Neuronal stem cell (in vitro differentiated cells): Measurements from ENCODE around the gene KRT38.

Experiments used
- DNase-seq: peaks from one replicate; pipeline ENCODE4 v3.0.0-alpha.2; 2013; ENCODE audit warnings: low spot score
- H2AFZ ChIP-seq: one replicate; pipeline ENCODE4 v1.6.1; 2013; ENCODE audit warnings: mild to moderate bottlenecking, low read length, inconsistent platforms
- H2AK5ac ChIP-seq: 2 replicates; pipeline ENCODE4 v1.6.1; 2013; ENCODE audit warnings: low read depth, mild to moderate bottlenecking, inconsistent platforms, low read length, moderate library complexity, mixed read lengths
- H2BK120ac ChIP-seq: 2 replicates; pipeline ENCODE4 v1.6.1; 2013; ENCODE audit warnings: low read depth, mild to moderate bottlenecking, inconsistent platforms, low read length, moderate library complexity, mixed read lengths
- H2BK12ac ChIP-seq: one replicate; pipeline ENCODE4 v1.6.1; 2013; ENCODE audit warnings: low read length, inconsistent platforms
- H2BK15ac ChIP-seq: 2 replicates; pipeline ENCODE4 v1.6.1; 2013; ENCODE audit warnings: mild to moderate bottlenecking, low read length, inconsistent platforms, mixed read lengths
- H2BK5ac ChIP-seq: one replicate; pipeline ENCODE4 v1.6.1; 2013; ENCODE audit warnings: inconsistent platforms, mild to moderate bottlenecking, low read length, moderate library complexity
- H3K14ac ChIP-seq: one replicate; pipeline ENCODE4 v1.6.1; 2013; ENCODE audit warnings: low read length, inconsistent platforms
- H3K18ac ChIP-seq: 2 replicates; pipeline ENCODE4 v1.6.1; 2013; ENCODE audit warnings: low read length, inconsistent platforms
- H3K23ac ChIP-seq: 2 replicates; pipeline ENCODE4 v1.6.1; 2013; ENCODE audit warnings: low read depth, mild to moderate bottlenecking, mixed read lengths, low read length, inconsistent platforms; ENCODE audit not compliant: poor library complexity
- H3K27ac ChIP-seq: replicated peaks from 3 replicates; pipeline ENCODE4 v1.5.1; 2013; ENCODE audit warnings: low read length, inconsistent platforms
- H3K27me3 ChIP-seq, 3 experiments: 2 replicates each; pipeline ENCODE4 v1.6.1; 2013; ENCODE audit warnings: low read length in 3 of 3, mild to moderate bottlenecking in 2 of 3, inconsistent platforms in 1 of 3, low read depth in 1 of 3, mixed read lengths in 1 of 3, moderate library complexity in 1 of 3; ENCODE audit not compliant: control insufficient read depth in 3 of 3, insufficient read depth in 3 of 3
- H3K36me3 ChIP-seq, 2 donors: replicated peaks in 1 of 2; 2 replicates each; pipeline ENCODE4 v1.6.1; 2013; ENCODE audit warnings: low read length in 2 of 2; ENCODE audit not compliant: control insufficient read depth in 2 of 2, insufficient read depth in 2 of 2
- H3K4ac ChIP-seq: 2 replicates; pipeline ENCODE4 v1.6.1; 2013; ENCODE audit warnings: inconsistent platforms, mild to moderate bottlenecking, low read length, moderate library complexity
- H3K4me1 ChIP-seq, 2 donors: 1 replicate in 1 of 2; 2 replicates in 1 of 2; pipeline ENCODE4 v1.6.1; 2013; ENCODE audit warnings: low read length in 2 of 2, low read depth in 1 of 2; ENCODE audit not compliant: control insufficient read depth in 2 of 2, insufficient read depth in 1 of 2
- H3K4me2 ChIP-seq: one replicate; pipeline ENCODE4 v1.6.1; 2013; ENCODE audit warnings: mild to moderate bottlenecking, low read length, inconsistent platforms; ENCODE audit not compliant: insufficient read depth, poor library complexity, severe bottlenecking
- H3K4me3 ChIP-seq, 2 donors: 2 replicates each; pipeline ENCODE4 v1.5.1; 2013; ENCODE audit warnings: low read length in 2 of 2, mild to moderate bottlenecking in 2 of 2, inconsistent platforms in 1 of 2, moderate library complexity in 1 of 2
- H3K79me1 ChIP-seq: one replicate; pipeline ENCODE4 v1.6.1; 2013; ENCODE audit warnings: low read depth, mild to moderate bottlenecking, inconsistent platforms, low read length, moderate library complexity
- H3K9ac ChIP-seq: one replicate; pipeline ENCODE4 v1.6.1; 2013; ENCODE audit warnings: mild to moderate bottlenecking, low read depth, low read length, inconsistent platforms; ENCODE audit not compliant: poor library complexity
- H3K9me3 ChIP-seq, 2 donors: replicated peaks in 1 of 2; 2 replicates each; pipeline versions ENCODE3 to v1.6.1; 2013; ENCODE audit warnings: low read length in 2 of 2, mild to moderate bottlenecking in 2 of 2, inconsistent platforms in 1 of 2, low read depth in 1 of 2, mixed read lengths in 1 of 2, moderate library complexity in 1 of 2; ENCODE audit not compliant: control insufficient read depth in 2 of 2, insufficient read depth in 1 of 2
- H4K8ac ChIP-seq: one replicate; pipeline ENCODE4 v1.6.1; 2013; ENCODE audit warnings: low read depth, mild to moderate bottlenecking, inconsistent platforms, low read length, moderate library complexity
- H4K91ac ChIP-seq: one replicate; pipeline ENCODE4 v1.6.1; 2013; ENCODE audit warnings: low read length, low read depth, mild to moderate bottlenecking, inconsistent platforms; ENCODE audit not compliant: poor library complexity
- WGBS, 2 donors: extraction: QIAGEN DNeasy Blood & Tissue Kit; methylation state at CpG; one replicate each; pipeline ENCODE4 v1.1.7; 2013; ENCODE audit warnings: missing lambda C conversion rate in 2 of 2, mixed read lengths in 1 of 2; ENCODE audit not compliant: insufficient read length in 2 of 2, insufficient replicate concordance in 1 of 2; ENCODE audit errors: extremely low coverage in 2 of 2; 5-methylcytosine and 5-hydroxymethylcytosine counted together

The KRT38 gene

DNA sequence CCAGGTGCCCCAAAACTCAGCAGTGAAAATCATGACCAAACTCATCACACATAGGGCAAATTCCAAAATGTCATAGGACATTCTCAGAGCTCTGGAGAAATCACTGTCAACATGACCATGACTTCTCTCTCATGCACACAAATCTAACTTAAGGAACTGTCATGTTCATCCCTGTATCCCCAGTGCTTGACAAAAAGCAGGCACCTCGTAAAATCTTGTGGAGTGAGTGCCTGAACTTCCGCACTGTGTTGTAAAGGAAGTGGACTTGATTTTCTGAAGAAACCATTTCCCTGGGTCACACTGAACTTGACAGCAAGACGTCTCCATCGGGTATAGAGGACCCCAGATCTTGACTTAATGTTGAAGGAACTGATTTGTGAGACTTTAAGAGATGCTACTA, 19.2 kb downstream of the KRT38 start:
- H3K4me3 ChIP-seq = no peak overlapping the region
- H2AK5ac ChIP-seq = no peak overlapping the region
- H3K9ac ChIP-seq = no peak overlapping the region
- H3K4me2 ChIP-seq = no peak overlapping the region
- H3K79me1 ChIP-seq = no peaks in the 10 kb centered on the region
- H2BK15ac ChIP-seq = no peak overlapping the region
- H3K14ac ChIP-seq = no peak overlapping the region
- H4K91ac ChIP-seq = no peak overlapping the region
- no CpG with 5 or more reads among the region's 4 CpGs for WGBS, 2 donors
- H3K4ac ChIP-seq = no peak overlapping the region
- no peak overlapping the region for H3K23ac ChIP-seq
- H3K27me3 ChIP-seq = peaks cover 0 to 5% (median 0%) of the 10 kb centered on the region in 3 experiments
- H3K36me3 ChIP-seq = no peaks in the 10 kb centered on the region
- no peak overlapping the region for H2BK12ac ChIP-seq
- H2BK120ac ChIP-seq = no peak overlapping the region
- no peaks in the 10 kb centered on the region for H3K4me1 ChIP-seq
- no peak for DNase-seq
- no peak overlapping the region for H3K27ac ChIP-seq
- H3K18ac ChIP-seq = no peak overlapping the region
- H3K9me3 ChIP-seq = no peaks in the 10 kb centered on the region
- H4K8ac ChIP-seq = no peak overlapping the region
- no peak overlapping the region for H2BK5ac ChIP-seq
- no peak overlapping the region for H2AFZ ChIP-seq

DNA sequence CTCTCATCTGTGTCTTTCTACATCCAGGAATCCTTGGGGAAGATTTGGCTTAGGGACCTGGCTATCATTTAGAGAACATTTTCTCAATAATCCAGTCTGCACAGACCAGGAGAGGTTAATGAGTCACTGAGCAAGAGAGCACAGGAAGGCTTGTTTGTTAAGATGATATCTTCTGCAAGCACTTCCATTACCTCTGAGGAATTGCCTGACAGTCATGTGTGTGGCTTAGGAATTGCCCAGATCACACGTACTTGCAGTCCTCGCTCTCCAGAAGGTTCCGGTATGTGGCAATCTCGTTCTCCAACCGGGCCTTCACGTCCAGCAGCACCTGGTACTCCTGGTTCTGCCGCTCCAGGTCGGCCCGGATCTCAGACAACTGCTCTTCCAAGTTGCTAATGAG, 19.7 kb downstream of the KRT38 start:
- no peak overlapping the region for H3K18ac ChIP-seq

DNA sequence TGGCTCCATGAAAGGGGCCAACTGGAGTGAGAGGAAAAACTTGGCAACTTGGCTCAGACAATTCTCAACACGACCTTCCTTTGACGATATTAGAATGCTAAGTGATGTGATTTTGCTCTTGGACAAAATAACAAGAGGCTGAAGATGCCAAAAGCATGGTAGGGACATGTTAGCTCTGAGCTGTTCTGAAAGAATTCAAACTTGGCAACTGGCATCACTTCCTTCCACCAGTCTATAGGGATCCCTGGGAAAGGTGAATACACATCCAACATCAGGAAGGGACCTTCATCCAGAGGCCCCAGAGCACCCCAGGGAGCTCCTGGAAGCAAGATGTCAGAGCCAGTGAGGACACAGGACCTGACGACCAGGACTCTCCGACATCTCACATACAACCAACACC, 20.6 kb downstream of the KRT38 start:
- H3K18ac ChIP-seq = no peak overlapping the region
- peaks cover 0 to 5% (median 0%) of the 10 kb centered on the region in 3 experiments for H3K27me3 ChIP-seq
- no peak overlapping the region for H2AK5ac ChIP-seq
- no peak overlapping the region for H2BK12ac ChIP-seq
- no peak overlapping the region for H3K27ac ChIP-seq
- H3K79me1 ChIP-seq = no peaks in the 10 kb centered on the region
- no peak overlapping the region for H3K4me3 ChIP-seq
- no peak overlapping the region for H3K9ac ChIP-seq
- H2BK15ac ChIP-seq = no peak overlapping the region
- no peak overlapping the region for H3K4ac ChIP-seq
- H3K23ac ChIP-seq = no peak overlapping the region
- WGBS, 2 donors = no CpG with 5 or more reads among the region's 4 CpGs
- no peak overlapping the region for H3K4me2 ChIP-seq
- no peak for DNase-seq
- H2AFZ ChIP-seq = no peak overlapping the region
- H3K14ac ChIP-seq = no peak overlapping the region
- H2BK120ac ChIP-seq = no peak overlapping the region
- H3K9me3 ChIP-seq = no peaks in the 10 kb centered on the region
- no peak overlapping the region for H4K8ac ChIP-seq
- no peaks in the 10 kb centered on the region for H3K4me1 ChIP-seq
- H4K91ac ChIP-seq = no peak overlapping the region
- H2BK5ac ChIP-seq = no peak overlapping the region
- H3K36me3 ChIP-seq = no peaks in the 10 kb centered on the region

More for the DNA sequence above, 19.7 kb downstream of the KRT38 start:
- no peak overlapping the region for H2BK15ac ChIP-seq
- H3K27me3 ChIP-seq = peaks cover 0 to 5% (median 0%) of the 10 kb centered on the region in 3 experiments
- no peak overlapping the region for H3K4ac ChIP-seq
- H3K4me3 ChIP-seq = no peak overlapping the region
- no peak overlapping the region for H2AK5ac ChIP-seq
- no peak overlapping the region for H2BK120ac ChIP-seq
- no peak overlapping the region for H2BK12ac ChIP-seq
- H4K8ac ChIP-seq = no peak overlapping the region
- H3K4me2 ChIP-seq = no peak overlapping the region
- no peak for DNase-seq
- no peaks in the 10 kb centered on the region for H3K9me3 ChIP-seq
- H3K27ac ChIP-seq = no peak overlapping the region
- H3K79me1 ChIP-seq = no peaks in the 10 kb centered on the region
- no peak overlapping the region for H4K91ac ChIP-seq
- H2AFZ ChIP-seq = no peak overlapping the region
- H3K14ac ChIP-seq = no peak overlapping the region
- H3K4me1 ChIP-seq = no peaks in the 10 kb centered on the region
- no peak overlapping the region for H2BK5ac ChIP-seq
- WGBS, 2 donors = no CpG with 5 or more reads among the region's 9 CpGs
- H3K9ac ChIP-seq = no peak overlapping the region
- H3K36me3 ChIP-seq = no peaks in the 10 kb centered on the region
- H3K23ac ChIP-seq = no peak overlapping the region

DNA sequence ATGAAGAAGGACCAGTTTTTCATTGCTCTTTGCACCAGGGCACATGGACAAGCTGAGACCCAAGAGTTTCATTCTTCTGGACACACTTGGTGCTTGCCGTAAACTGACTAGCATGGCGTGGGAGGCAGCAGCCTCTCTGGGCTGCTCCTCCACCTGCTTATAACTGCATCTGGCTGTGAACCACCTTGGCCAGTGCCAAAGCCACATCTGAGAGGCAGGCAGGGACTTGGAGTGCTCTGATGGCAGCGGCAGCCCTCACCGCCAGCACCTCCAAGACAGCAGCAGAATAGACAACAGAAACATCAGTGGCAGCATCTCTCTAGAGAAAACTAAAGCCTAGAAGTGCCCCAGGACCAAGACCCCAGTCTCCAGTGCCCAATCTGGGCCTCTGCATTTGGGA, 21.1 kb downstream of the KRT38 start:
- Histone ChIP-seq H3K4me1 (no peaks in the 10 kb centered on the region), H3K27ac (no peak overlapping the region), H3K27me3 (peaks cover 0 to 5% (median 0%) of the 10 kb centered on the region in 3 experiments), H4K91ac (no peak overlapping the region), H3K23ac (no peak overlapping the region), H3K4me3 (no peak overlapping the region), H3K18ac (no peak overlapping the region), H3K9ac (no peak overlapping the region), H3K9me3 (no peaks in the 10 kb centered on the region), H2BK15ac (no peak overlapping the region), H4K8ac (no peak overlapping the region), H2AK5ac (no peak overlapping the region), H3K4ac (no peak overlapping the region), H2BK120ac (no peak overlapping the region), H2AFZ (no peak overlapping the region), H2BK5ac (no peak overlapping the region), H2BK12ac (no peak overlapping the region), H3K79me1 (no peaks in the 10 kb centered on the region), H3K4me2 (no peak overlapping the region), H3K14ac (no peak overlapping the region), H3K36me3 (no peaks in the 10 kb centered on the region)
- no peak for DNase-seq
- WGBS, 2 donors = no CpG with 5 or more reads among the region's 4 CpGs
